ENCODE measurements around the gene SETDB1. TPM values are rescaled to one million over a fixed set of nuclear protein-coding genes. Genes with fewer than 3 reads are reported as not detected.

Gene SETDB1
- 20.0 and 24.9 TPM in 2 replicates for total RNA-seq

DNA sequence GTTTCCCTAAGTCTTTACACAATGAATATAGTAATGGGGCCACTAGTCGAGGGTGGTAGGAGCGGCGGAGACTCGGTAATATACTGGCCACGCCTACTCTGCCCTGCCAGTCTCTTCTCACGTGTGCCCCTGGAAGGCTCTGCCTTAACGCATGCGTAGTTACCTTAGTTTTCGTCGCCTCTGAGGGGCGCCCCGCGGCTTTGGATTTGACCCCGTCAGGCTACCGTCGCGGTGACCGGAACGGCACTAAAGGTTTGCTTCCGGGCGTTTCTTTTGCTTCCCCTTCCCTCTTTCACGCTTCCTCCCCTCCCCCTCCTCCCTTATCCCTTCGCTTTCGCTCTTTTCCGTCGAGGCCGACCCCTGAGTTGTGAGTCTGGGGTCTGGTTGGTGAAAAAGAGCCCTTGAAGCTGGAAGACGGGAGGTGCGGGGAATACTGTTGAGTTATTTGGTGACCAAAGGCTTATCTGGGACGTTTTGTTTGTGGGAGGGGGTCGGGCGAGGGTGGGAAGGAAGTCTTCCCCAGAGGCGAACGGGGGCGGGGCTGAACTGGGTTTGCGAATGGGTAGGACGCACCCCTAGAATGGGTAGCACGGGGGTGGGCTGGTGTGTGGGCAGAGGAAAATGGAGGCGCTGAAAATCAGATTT lies at the start of gene SETDB1:
Gene SETDB1, plus strand, starts transcription at position 267 of the 645 bp plus-strand sequence. CDS start 1,352 bp downstream, outside the sequence.

DNA sequence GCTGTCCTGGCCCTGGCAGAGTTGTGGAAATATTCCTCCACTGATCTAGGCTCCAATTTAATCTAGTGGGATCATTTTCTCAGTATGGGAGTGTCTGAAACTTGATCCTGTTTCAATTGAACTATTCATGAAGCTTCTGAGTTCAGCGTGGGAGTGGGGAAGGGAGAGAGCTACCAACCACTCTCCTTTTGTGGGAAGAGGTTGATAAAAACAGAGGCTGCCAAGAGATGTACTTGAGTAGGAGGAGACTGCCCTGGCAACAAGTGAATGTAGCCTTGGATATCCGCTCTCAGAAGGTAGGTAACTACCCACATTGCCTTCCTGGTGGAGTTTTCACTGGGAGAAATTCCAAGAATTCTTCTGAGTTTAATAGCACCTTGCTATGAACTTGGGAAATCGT lies 39.1 kb upstream of the SETDB1 start, which contains the start of gene CTXND2:
Gene CTXND2, plus strand, starts transcription at position 119 of the 400 bp plus-strand sequence. CDS start 25,179 bp downstream, outside the sequence.

DNA sequence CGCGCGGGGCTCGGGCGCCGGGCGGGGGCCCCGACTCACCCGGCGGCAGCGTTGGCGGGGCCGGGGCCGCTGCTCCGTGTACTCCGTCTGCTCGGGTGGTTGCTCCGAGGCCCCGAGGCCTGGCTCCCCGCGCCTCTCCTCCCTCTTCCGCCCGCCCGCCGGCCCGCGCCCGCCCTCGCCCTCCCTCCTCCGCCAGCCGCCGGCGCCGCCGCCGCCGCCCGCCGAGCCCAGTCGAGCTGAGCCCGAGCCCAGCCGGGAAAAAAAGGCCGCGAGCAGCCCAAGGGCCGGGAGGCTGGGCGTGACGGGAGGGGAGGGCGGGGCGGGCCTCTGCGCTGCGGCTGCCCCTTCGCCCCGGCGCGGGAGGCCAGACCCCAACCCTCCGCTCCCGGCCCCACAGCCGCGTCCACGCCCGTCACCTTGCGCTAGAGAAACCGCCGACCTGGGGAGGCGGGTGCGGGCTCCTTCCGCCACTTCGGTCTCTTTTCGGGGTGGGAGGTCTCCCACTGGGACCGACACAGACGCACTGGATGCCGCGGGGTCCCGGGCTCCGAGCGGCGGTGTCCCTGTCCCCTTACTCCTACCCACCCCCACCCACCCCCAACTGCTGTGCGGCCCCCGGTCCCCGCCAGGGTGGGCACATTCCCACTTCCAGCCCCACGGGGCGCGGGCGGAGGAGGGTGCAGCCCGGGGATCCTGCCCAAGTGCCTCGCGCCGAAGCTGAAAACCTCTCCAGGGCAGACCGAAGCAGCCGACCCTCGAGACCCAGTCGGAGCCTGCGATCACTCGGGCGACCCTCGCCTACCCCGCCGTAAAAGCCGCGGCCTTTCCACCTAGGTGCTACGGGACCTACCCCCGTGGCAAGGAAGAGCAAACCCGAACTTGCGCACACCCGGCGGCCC lies 48.7 kb downstream of the SETDB1 start, which contains the start of gene CERS2:
Gene CERS2, minus strand, starts transcription at position 256 of the 899 bp plus-strand sequence. CDS start 5,745 bp downstream, outside the sequence.

DNA sequence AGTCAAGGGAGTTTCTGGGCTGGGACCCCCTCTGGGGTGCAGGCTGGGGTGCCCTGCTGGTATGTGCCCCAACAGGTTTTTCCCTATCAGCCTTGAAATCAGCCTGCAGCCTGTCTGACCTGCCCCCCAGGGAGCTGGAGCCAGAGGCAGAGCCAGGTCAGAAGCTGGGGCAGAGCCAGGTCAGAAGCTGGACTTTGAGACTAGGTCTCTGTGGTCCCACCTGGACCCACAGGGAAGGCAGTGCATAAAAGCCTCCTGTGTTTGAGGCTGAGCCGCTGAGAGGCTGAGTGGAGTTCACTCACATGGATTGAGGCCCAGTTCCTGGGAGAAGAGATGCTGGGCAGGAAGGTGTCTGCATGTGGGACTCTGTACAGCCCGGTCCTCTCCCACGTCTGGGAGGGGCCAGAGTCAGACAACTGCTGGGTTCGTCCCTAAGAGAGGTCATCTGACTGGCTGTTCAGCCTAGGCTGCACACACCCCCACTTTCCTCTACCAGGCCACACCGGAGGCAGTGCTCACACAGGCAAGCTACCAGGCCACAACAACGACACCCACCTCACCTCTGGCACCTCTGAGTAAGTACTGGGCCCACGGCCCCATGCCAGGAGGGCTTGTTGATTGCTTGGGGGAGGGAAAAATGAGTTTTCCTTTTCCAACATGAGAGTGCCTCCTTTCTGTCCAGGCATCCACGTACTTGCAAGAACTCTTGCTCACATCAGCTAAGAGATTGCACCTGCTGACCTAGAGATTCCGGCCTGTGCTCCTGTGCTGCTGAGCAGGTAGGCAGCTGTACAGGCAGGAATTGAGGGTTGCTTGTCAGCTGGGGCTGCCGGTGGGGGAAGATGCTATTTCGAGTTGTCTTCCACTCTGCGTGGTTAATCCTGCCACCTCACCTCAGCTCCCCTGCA lies 55.9 kb downstream of the SETDB1 start, which contains the start of gene ANXA9:
Gene ANXA9, plus strand, starts transcription at position 488 of the 908 bp plus-strand sequence. CDS start 814 bp downstream, outside the sequence.

DNA sequence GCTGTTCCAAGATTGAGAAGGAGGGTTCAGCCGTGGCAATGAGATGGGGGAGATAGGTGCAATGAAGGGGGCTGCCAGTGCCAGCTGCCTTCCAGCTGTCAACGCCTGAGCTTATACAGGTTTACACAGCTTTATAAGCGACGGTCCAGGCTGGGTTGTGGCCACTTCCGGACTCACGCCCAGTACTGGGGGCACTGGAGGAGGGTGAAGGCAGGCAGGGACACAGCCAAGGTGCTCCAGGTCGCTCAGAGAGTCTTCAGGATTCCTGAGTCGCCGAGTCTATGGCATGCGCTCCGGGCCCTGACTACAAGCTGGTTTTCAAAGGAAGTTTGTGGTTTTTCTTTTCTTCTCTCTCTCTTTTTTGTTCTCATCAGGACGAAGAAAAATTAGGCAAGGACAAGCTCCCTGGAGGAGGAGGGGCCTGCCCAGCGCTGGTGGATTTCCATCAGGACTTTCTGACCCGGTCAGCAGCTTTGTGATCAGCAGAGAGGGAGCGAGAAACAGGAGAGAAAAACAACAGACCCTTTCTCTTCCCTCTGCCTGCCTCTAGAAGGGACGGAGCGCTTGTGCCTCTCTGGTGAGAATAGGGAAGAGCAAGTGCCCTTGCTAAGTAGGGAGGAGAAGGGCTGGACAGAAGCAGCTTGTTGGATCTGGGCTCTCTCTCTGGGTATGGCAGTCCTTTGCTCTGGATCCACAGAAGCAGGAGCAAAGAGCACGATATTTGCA lies 80.3 kb downstream of the SETDB1 start, which contains the start of gene MINDY1:
Gene MINDY1, minus strand, starts transcription at position 576 of the 726 bp plus-strand sequence. CDS start 4,285 bp downstream, outside the sequence.

DNA sequence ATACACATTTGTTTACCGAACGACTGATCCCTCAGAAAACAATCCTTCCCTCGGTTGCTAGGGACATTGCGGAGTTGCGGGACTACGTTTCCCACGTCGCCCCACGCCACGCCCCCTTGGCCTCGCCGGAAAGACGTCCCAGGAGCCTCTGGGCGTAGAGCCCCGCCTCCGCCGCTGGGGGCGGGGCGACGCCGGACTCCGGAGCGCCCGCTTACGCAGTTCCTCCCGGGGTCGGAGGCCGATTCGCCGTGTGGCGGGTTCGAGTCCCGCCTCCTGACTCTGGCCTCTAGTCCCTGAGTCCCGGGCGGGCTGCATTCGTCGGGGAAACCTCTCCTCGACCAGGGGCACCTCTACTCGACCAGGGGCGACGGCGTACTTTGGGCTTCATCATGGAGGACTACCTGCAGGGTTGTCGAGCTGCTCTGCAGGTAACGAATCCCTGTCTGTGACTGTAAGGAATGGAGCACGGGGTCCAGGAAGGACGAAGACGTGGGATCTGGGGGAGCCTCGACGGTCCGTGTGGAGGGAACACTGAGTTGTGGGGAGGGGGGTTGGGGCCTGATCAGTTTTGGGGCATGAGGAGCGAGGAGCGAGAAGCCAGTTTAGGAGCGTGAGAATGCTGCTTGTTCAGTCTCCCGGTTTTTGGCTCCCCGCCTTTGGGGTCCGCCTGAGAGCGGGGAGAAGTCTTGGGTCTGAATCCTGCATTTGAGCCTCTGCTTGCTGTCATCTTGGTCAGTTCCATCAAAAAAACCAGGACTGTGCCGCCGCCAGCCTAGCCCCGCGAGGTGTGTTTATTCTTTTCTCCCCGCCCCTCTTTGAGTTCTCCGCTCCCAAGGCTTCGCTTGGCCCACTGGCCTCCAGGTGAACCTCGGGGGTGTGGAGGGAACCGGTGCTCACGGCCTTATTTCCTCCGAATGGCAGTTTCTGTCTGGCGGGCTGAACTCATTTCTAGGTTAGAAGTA lies 82.4 kb downstream of the SETDB1 start, which contains the start of gene PRUNE1:
Gene PRUNE1, plus strand, starts transcription at position 206 of the 962 bp plus-strand sequence. Its CDS starts 184 bp downstream, at position 390.

Other genes starting within 250 kb of the SETDB1 start
- gene GOLPH3L, start 229.2 kb upstream of the SETDB1 start, total RNA-seq, result 16.0 and 18.1 TPM in 2 replicates
- gene HORMAD1, start 205.5 kb upstream of the SETDB1 start, total RNA-seq, result 0.26 TPM in 1 of 2 replicates, not detected in the other
- gene CTSS, start 160.6 kb upstream of the SETDB1 start, total RNA-seq, result 2.2 and 25.2 TPM in 2 replicates
- gene CTSK, start 118.1 kb upstream of the SETDB1 start, total RNA-seq, result 27.4 and 136 TPM in 2 replicates
- gene ARNT, start 49.8 kb upstream of the SETDB1 start, total RNA-seq, result 23.5 and 58.0 TPM in 2 replicates
- not detected in 2 replicates for gene CTXND2, start 39.2 kb upstream of the SETDB1 start, total RNA-seq
- 124 and 274 TPM in 2 replicates for gene CERS2, start 48.5 kb downstream of the SETDB1 start, total RNA-seq
- gene ANXA9, start 55.9 kb downstream of the SETDB1 start, total RNA-seq, result 0.13 TPM in 1 of 2 replicates, not detected in the other
- 7.8 and 18.1 TPM in 2 replicates for gene MINDY1, start 80.5 kb downstream of the SETDB1 start, total RNA-seq
- 11.8 and 28.0 TPM in 2 replicates for gene PRUNE1, start 82.1 kb downstream of the SETDB1 start, total RNA-seq
- 0.13 and 2.3 TPM in 2 replicates for gene BNIPL, start 110.2 kb downstream of the SETDB1 start, total RNA-seq
- 3.0 and 3.9 TPM in 2 replicates for gene C1orf56, start 121.4 kb downstream of the SETDB1 start, total RNA-seq
- 39.0 and 43.8 TPM in 2 replicates for gene CDC42SE1, start 133.3 kb downstream of the SETDB1 start, total RNA-seq
- 5.8 and 19.0 TPM in 2 replicates for gene MLLT11, start 134.0 kb downstream of the SETDB1 start, total RNA-seq
- gene GABPB2, start 144.4 kb downstream of the SETDB1 start, total RNA-seq, result 4.5 and 5.7 TPM in 2 replicates
- gene SEMA6C, start 220.3 kb downstream of the SETDB1 start, total RNA-seq, result 1.7 and 5.5 TPM in 2 replicates
- not detected in 2 replicates for gene TNFAIP8L2, start 230.3 kb downstream of the SETDB1 start, total RNA-seq
- gene LYSMD1, start 239.5 kb downstream of the SETDB1 start, total RNA-seq, result 6.2 and 11.7 TPM in 2 replicates
- 29.5 and 31.0 TPM in 2 replicates for gene SCNM1, start 239.8 kb downstream of the SETDB1 start, total RNA-seq
- gene TMOD4, start 249.6 kb downstream of the SETDB1 start, total RNA-seq, result not detected in 2 replicates

Data from epithelial cell of alveolus of lung (primary cell).